Measurements from ENCODE around the gene DMD.
A peak's percentile ranks its signal among the peaks of the same experiment; 100 is the strongest.
"Not testable (repeated sequence)": the region's sequence is repeated elsewhere in the genome, so short reads cannot be mapped to it uniquely, and the experiment has no call there.

The DMD gene

GRCh38 chrX:32528451-32528850, 682.9 kb downstream of the DMD start:
- H3K27ac ChIP-seq (ENCODE audit: low read depth, low read length, severe bottlenecking); H3K9me3 ChIP-seq (ENCODE audit: control insufficient read depth, low read length); H3K36me3 ChIP-seq (ENCODE audit: control insufficient read depth, insufficient read depth, low read length); H3K4me1 ChIP-seq (ENCODE audit: control insufficient read depth, insufficient read depth, low read length, poor library complexity, severe bottlenecking); H3K4me3 ChIP-seq (ENCODE audit: extremely low read depth, insufficient read depth, low read length, poor library complexity, severe bottlenecking): not testable (repeated sequence)

- no peak overlapping the region for H3K27ac ChIP-seq (ENCODE audit: low read depth, low read length, severe bottlenecking)
- WGBS, 2 experiments (ENCODE audit: insufficient coverage in 2 of 2): 80 to 100% methylated on average over 1 of the region's 5 CpGs
- H3K4me1 ChIP-seq (ENCODE audit: control insufficient read depth, insufficient read depth, low read length, poor library complexity, severe bottlenecking): no peaks in the 10 kb centered on the region
- no peaks in the 10 kb centered on the region for H3K9me3 ChIP-seq (ENCODE audit: control insufficient read depth, low read length)
- H3K4me3 ChIP-seq (ENCODE audit: extremely low read depth, insufficient read depth, low read length, poor library complexity, severe bottlenecking): no peak overlapping the region
- H3K36me3 ChIP-seq (ENCODE audit: control insufficient read depth, insufficient read depth, low read length): no peaks in the 10 kb centered on the region
Observed at GRCh38 chrX:32525234-32525633, 686.1 kb downstream of the DMD start.

- WGBS, 2 experiments (ENCODE audit: insufficient coverage in 2 of 2): 100% methylated on average over 1 of the region's 2 CpGs; no CpG with 5 or more reads in 1 of the 2 experiments
- Histone ChIP-seq H3K9me3 (ENCODE audit: control insufficient read depth, low read length) (no peaks in the 10 kb centered on the region), H3K4me3 (ENCODE audit: extremely low read depth, insufficient read depth, low read length, poor library complexity, severe bottlenecking) (no peak overlapping the region), H3K4me1 (ENCODE audit: control insufficient read depth, insufficient read depth, low read length, poor library complexity, severe bottlenecking) (no peaks in the 10 kb centered on the region), H3K27ac (ENCODE audit: low read depth, low read length, severe bottlenecking) (peak overlapping the region; percentile 10), H3K36me3 (ENCODE audit: control insufficient read depth, insufficient read depth, low read length) (no peaks in the 10 kb centered on the region)
Observed at GRCh38 chrX:32524385-32524784, 687.0 kb downstream of the DMD start.

- WGBS, 2 experiments (ENCODE audit: insufficient coverage in 2 of 2): 93% methylated on average over 2 of the region's 2 CpGs; no CpG with 5 or more reads in 1 of the 2 experiments
- Histone ChIP-seq H3K9me3 (ENCODE audit: control insufficient read depth, low read length) (no peaks in the 10 kb centered on the region), H3K4me1 (ENCODE audit: control insufficient read depth, insufficient read depth, low read length, poor library complexity, severe bottlenecking) (no peaks in the 10 kb centered on the region), H3K4me3 (ENCODE audit: extremely low read depth, insufficient read depth, low read length, poor library complexity, severe bottlenecking) (no peak overlapping the region), H3K36me3 (ENCODE audit: control insufficient read depth, insufficient read depth, low read length) (no peaks in the 10 kb centered on the region), H3K27ac (ENCODE audit: low read depth, low read length, severe bottlenecking) (no peak overlapping the region)
Observed at GRCh38 chrX:32520789-32521188, 690.6 kb downstream of the DMD start.

- H3K9me3 ChIP-seq (ENCODE audit: control insufficient read depth, low read length): no peaks in the 10 kb centered on the region
Observed at GRCh38 chrX:32514986-32515385, 696.4 kb downstream of the DMD start.

GRCh38 chrX:32501606-32502005, 709.7 kb downstream of the DMD start:
- H3K9me3 ChIP-seq (ENCODE audit: control insufficient read depth, low read length): no peaks in the 10 kb centered on the region
- no peaks in the 10 kb centered on the region for H3K4me1 ChIP-seq (ENCODE audit: control insufficient read depth, insufficient read depth, low read length, poor library complexity, severe bottlenecking)
- WGBS, 2 experiments (ENCODE audit: insufficient coverage in 2 of 2): 71 to 75% methylated on average over 1 of the region's 3 CpGs
- no peak overlapping the region for H3K4me3 ChIP-seq (ENCODE audit: extremely low read depth, insufficient read depth, low read length, poor library complexity, severe bottlenecking)
- H3K27ac ChIP-seq (ENCODE audit: low read depth, low read length, severe bottlenecking): no peak overlapping the region
- H3K36me3 ChIP-seq (ENCODE audit: control insufficient read depth, insufficient read depth, low read length): no peaks in the 10 kb centered on the region

More at GRCh38 chrX:32514986-32515385, 696.4 kb downstream of the DMD start:
- Histone ChIP-seq H3K4me1 (ENCODE audit: control insufficient read depth, insufficient read depth, low read length, poor library complexity, severe bottlenecking) (no peaks in the 10 kb centered on the region), H3K27ac (ENCODE audit: low read depth, low read length, severe bottlenecking) (no peak overlapping the region), H3K4me3 (ENCODE audit: extremely low read depth, insufficient read depth, low read length, poor library complexity, severe bottlenecking) (no peak overlapping the region), H3K36me3 (ENCODE audit: control insufficient read depth, insufficient read depth, low read length) (no peaks in the 10 kb centered on the region)
- 85 to 90% methylated on average over 2 of the region's 5 CpGs for WGBS, 2 experiments (ENCODE audit: insufficient coverage in 2 of 2)

- Histone ChIP-seq H3K9me3 (ENCODE audit: control insufficient read depth, low read length) (no peaks in the 10 kb centered on the region), H3K36me3 (ENCODE audit: control insufficient read depth, insufficient read depth, low read length) (no peaks in the 10 kb centered on the region), H3K27ac (ENCODE audit: low read depth, low read length, severe bottlenecking) (no peak overlapping the region), H3K4me3 (ENCODE audit: extremely low read depth, insufficient read depth, low read length, poor library complexity, severe bottlenecking) (no peak overlapping the region), H3K4me1 (ENCODE audit: control insufficient read depth, insufficient read depth, low read length, poor library complexity, severe bottlenecking) (no peaks in the 10 kb centered on the region)
- WGBS, 2 experiments (ENCODE audit: insufficient coverage in 2 of 2): 93 to 100% methylated on average over 1 to 3 of the region's 6 CpGs
Observed at GRCh38 chrX:32496671-32497070, 714.7 kb downstream of the DMD start.

GRCh38 chrX:32495855-32496254, 715.5 kb downstream of the DMD start:
- H3K9me3 ChIP-seq (ENCODE audit: control insufficient read depth, low read length): no peaks in the 10 kb centered on the region
- no peak overlapping the region for H3K27ac ChIP-seq (ENCODE audit: low read depth, low read length, severe bottlenecking)
- H3K4me1 ChIP-seq (ENCODE audit: control insufficient read depth, insufficient read depth, low read length, poor library complexity, severe bottlenecking): no peaks in the 10 kb centered on the region
- H3K36me3 ChIP-seq (ENCODE audit: control insufficient read depth, insufficient read depth, low read length): no peaks in the 10 kb centered on the region
- no peak overlapping the region for H3K4me3 ChIP-seq (ENCODE audit: extremely low read depth, insufficient read depth, low read length, poor library complexity, severe bottlenecking)

GRCh38 chrX:32489125-32489524, 722.2 kb downstream of the DMD start:
- no peaks in the 10 kb centered on the region for H3K4me1 ChIP-seq (ENCODE audit: control insufficient read depth, insufficient read depth, low read length, poor library complexity, severe bottlenecking)

GRCh38 chrX:32483534-32484136, 727.7 kb downstream of the DMD start:
- Histone ChIP-seq H3K36me3 (ENCODE audit: control insufficient read depth, insufficient read depth, low read length) (no peaks in the 10 kb centered on the region), H3K4me3 (ENCODE audit: extremely low read depth, insufficient read depth, low read length, poor library complexity, severe bottlenecking) (no peak overlapping the region), H3K27ac (ENCODE audit: low read depth, low read length, severe bottlenecking) (no peak overlapping the region), H3K9me3 (ENCODE audit: control insufficient read depth, low read length) (no peaks in the 10 kb centered on the region), H3K4me1 (ENCODE audit: control insufficient read depth, insufficient read depth, low read length, poor library complexity, severe bottlenecking) (no peaks in the 10 kb centered on the region)
- no CpG with 5 or more reads among the region's 3 CpGs for WGBS, 2 experiments (ENCODE audit: insufficient coverage in 2 of 2)

More at GRCh38 chrX:32489125-32489524, 722.2 kb downstream of the DMD start:
- H3K36me3 ChIP-seq (ENCODE audit: control insufficient read depth, insufficient read depth, low read length): no peaks in the 10 kb centered on the region
- H3K9me3 ChIP-seq (ENCODE audit: control insufficient read depth, low read length): no peaks in the 10 kb centered on the region
- WGBS, 2 experiments (ENCODE audit: insufficient coverage in 2 of 2): 80% methylated on average over 1 of the region's 3 CpGs; no CpG with 5 or more reads in 1 of the 2 experiments
- H3K4me3 ChIP-seq (ENCODE audit: extremely low read depth, insufficient read depth, low read length, poor library complexity, severe bottlenecking): no peak overlapping the region
- no peak overlapping the region for H3K27ac ChIP-seq (ENCODE audit: low read depth, low read length, severe bottlenecking)

- H3K27ac ChIP-seq (ENCODE audit: low read depth, low read length, severe bottlenecking): no peak overlapping the region
- H3K36me3 ChIP-seq (ENCODE audit: control insufficient read depth, insufficient read depth, low read length): no peaks in the 10 kb centered on the region
- WGBS, 2 experiments (ENCODE audit: insufficient coverage in 2 of 2): no CpG with 5 or more reads among the region's 2 CpGs
- H3K9me3 ChIP-seq (ENCODE audit: control insufficient read depth, low read length): no peaks in the 10 kb centered on the region
- no peaks in the 10 kb centered on the region for H3K4me1 ChIP-seq (ENCODE audit: control insufficient read depth, insufficient read depth, low read length, poor library complexity, severe bottlenecking)
- no peak overlapping the region for H3K4me3 ChIP-seq (ENCODE audit: extremely low read depth, insufficient read depth, low read length, poor library complexity, severe bottlenecking)
Observed at GRCh38 chrX:32480019-32480418, 731.3 kb downstream of the DMD start.

All from mesodermal cell (in vitro differentiated cells).